Neural cell (in vitro differentiated cells): ENCODE measurements around the gene TMEM132C. TPM values are rescaled to one million over a fixed set of nuclear protein-coding genes. Genes with fewer than 3 reads are reported as not detected.

Experiments used
- H2AFZ ChIP-seq: fragments of 200-600, 300-800 bp; sonication (generic), shearing (Covaris generic); 2 replicates; pipeline ENCODE4 v1.6.0; 2014; ENCODE audit warnings: low read depth, mild to moderate bottlenecking, antibody characterized with exemption, low read length, moderate library complexity
- H3F3A ChIP-seq: fragments of 200-600 bp; shearing (Covaris generic); 2 replicates; pipeline ENCODE4 v1.6.1; 2016; ENCODE audit warnings: mild to moderate bottlenecking, moderate library complexity, mixed read lengths, antibody characterized with exemption, low read length; ENCODE audit not compliant: insufficient read depth, poor library complexity, severe bottlenecking
- H3K27ac ChIP-seq: fragments of 200-600, 300-800 bp; sonication (generic), shearing (Covaris generic); 2 replicates; pipeline ENCODE4 v1.5.1; 2014; ENCODE audit warnings: mild to moderate bottlenecking, low read length, moderate library complexity
- H3K27me3 ChIP-seq: fragments of 300-800, 200-600 bp; sonication (generic), shearing (Covaris generic); 2 replicates; pipeline ENCODE4 v1.6.0; 2014; ENCODE audit warnings: mild to moderate bottlenecking, low read depth, low read length, moderate library complexity; ENCODE audit not compliant: insufficient read depth
- H3K36me3 ChIP-seq: fragments of 300-800, 200-600 bp; sonication (generic), shearing (Covaris generic); 2 replicates; pipeline ENCODE4 v1.5.1; 2014; ENCODE audit warnings: mild to moderate bottlenecking, antibody characterized with exemption, low read length, moderate library complexity; ENCODE audit not compliant: insufficient read depth
- H3K4me2 ChIP-seq: fragments of 300-800, 200-600 bp; sonication (generic), shearing (Covaris generic); 2 replicates; pipeline ENCODE4 v1.6.0; 2014; ENCODE audit warnings: mild to moderate bottlenecking, low read length
- H3K4me3 ChIP-seq: fragments of 300-800, 200-600 bp; sonication (generic), shearing (Covaris generic); 2 replicates; pipeline ENCODE4 v1.5.1; 2014; ENCODE audit warnings: mild to moderate bottlenecking, low read length, moderate library complexity
- H3K79me2 ChIP-seq: fragments of 200-600 bp; shearing (Covaris generic); replicated peaks from 2 replicates; pipeline ENCODE4 v1.6.0; 2014; ENCODE audit warnings: mild to moderate bottlenecking, low read length, moderate library complexity; ENCODE audit not compliant: insufficient read depth
- H3K9ac ChIP-seq: fragments of 300-800, 200-600 bp; sonication (generic), shearing (Covaris generic); 2 replicates; pipeline ENCODE4 v1.6.1; 2016; ENCODE audit warnings: mild to moderate bottlenecking, low read length, mixed read lengths
- H3K9me2 ChIP-seq: fragments of 200-600 bp; shearing (Covaris generic); 2 replicates; pipeline ENCODE4 v1.6.1; 2016; ENCODE audit warnings: mild to moderate bottlenecking, low read length, mixed read lengths; ENCODE audit not compliant: insufficient read depth
- H3K9me3 ChIP-seq: fragments of 200-600, 300-800 bp; sonication (generic), shearing (Covaris generic); 2 replicates; pipeline ENCODE4 v1.6.1; 2016; ENCODE audit warnings: mild to moderate bottlenecking, mixed run types, low read length, moderate library complexity, mixed read lengths
- H4K20me1 ChIP-seq: fragments of 200-600 bp; shearing (Covaris generic); 2 replicates; pipeline ENCODE4 v1.6.1; 2016; ENCODE audit warnings: mild to moderate bottlenecking, mixed run types; ENCODE audit not compliant: insufficient read depth
- EP300 ChIP-seq: fragments of 450-650 bp; conservative IDR thresholded peaks from 2 replicates; pipeline ENCODE4 v1.6.1; 2014; ENCODE audit warnings: antibody characterized with exemption, mild to moderate bottlenecking, moderate library complexity; ENCODE audit not compliant: poor library complexity, severe bottlenecking
- EZH2 ChIP-seq: fragments of 200-600, 300-800 bp; shearing (Covaris generic), sonication (generic); IDR thresholded peaks from 2 replicates; pipeline ENCODE4 v1.6.1; 2014; ENCODE audit warnings: antibody characterized with exemption, low read length, borderline replicate concordance, mild to moderate bottlenecking; ENCODE audit not compliant: insufficient read depth, poor library complexity, severe bottlenecking
- MXI1 ChIP-seq: fragments of 450-650 bp; conservative IDR thresholded peaks from 2 replicates; pipeline ENCODE4 v1.6.1; 2014; ENCODE audit warnings: antibody characterized with exemption, mild to moderate bottlenecking; ENCODE audit not compliant: poor library complexity, severe bottlenecking
- POLR2AphosphoS5 ChIP-seq: IDR thresholded peaks from 2 replicates; pipeline ENCODE4 v1.6.1; 2012
- RAD21 ChIP-seq: fragments of 450-650 bp; conservative IDR thresholded peaks from 2 replicates; pipeline ENCODE4 v1.6.1; 2014; ENCODE audit warnings: antibody characterized with exemption, mild to moderate bottlenecking, moderate library complexity
- SMC3 ChIP-seq: fragments of 450-650 bp; conservative IDR thresholded peaks from 2 replicates; pipeline ENCODE4 v1.6.1; 2014; ENCODE audit warnings: antibody characterized with exemption, mild to moderate bottlenecking, moderate library complexity; ENCODE audit not compliant: poor library complexity
- TAF1 ChIP-seq: IDR thresholded peaks from 2 replicates; pipeline ENCODE4 v1.6.1; 2012; ENCODE audit warnings: low read depth
- polyA plus RNA-seq: library from polyadenylated mRNA; depleted of rRNA; stranded (reverse); fragments of >200 nt; gene quantifications from 2 replicates; pipeline ENCODE4 v1.2.3, GENCODE V29; 2014
- TF ChIP-seq, protein P1 (sequence below): IDR thresholded peaks from 2 replicates; pipeline ENCODE4 v1.6.1; 2012; ENCODE audit warnings: borderline replicate concordance
- TF ChIP-seq, protein P2 (sequence below): fragments of 450-650 bp; IDR thresholded peaks from 2 replicates; pipeline ENCODE4 v1.5.1; 2014; ENCODE audit warnings: antibody characterized with exemption, mild to moderate bottlenecking, moderate library complexity; ENCODE audit not compliant: poor library complexity, severe bottlenecking

TMEM132C gene
- polyA plus RNA-seq, 1 donor from 2014 or later: 0.06 TPM

DNA sequence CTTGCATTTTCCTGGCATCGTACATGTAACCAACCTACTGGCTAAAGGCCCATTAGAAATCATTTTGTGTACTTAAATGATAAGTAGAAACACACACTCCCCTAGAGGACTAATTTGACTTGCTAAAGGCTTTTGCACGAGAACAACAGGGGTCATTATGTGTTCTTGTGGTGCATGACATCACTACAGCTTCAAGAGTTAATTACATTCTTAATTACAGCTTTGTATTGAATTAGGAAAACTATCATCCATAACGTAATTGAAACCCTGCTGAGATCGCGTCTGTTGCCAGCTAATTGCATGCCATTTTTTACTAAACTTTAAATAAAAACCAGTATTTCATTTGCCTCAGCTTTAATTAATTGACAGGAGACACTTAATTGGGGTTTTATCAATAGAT is 51.4 kb downstream of the TMEM132C start:
- Histone ChIP-seq H4K20me1 (no peaks in the 10 kb centered on the region), H3K9ac (no peak overlapping the region), H3K27me3 (no peaks in the 10 kb centered on the region), H3K36me3 (no peaks in the 10 kb centered on the region), H3F3A (no peaks in the 10 kb centered on the region), H3K4me3 (no peak overlapping the region), H3K4me2 (no peak overlapping the region), H3K9me2 (no peaks in the 10 kb centered on the region), H3K79me2 (no peaks in the 10 kb centered on the region), H3K27ac (no peak overlapping the region), H3K9me3 (no peaks in the 10 kb centered on the region), H2AFZ (no peak overlapping the region)
- TF ChIP-seq POLR2AphosphoS5: no peak
- TF ChIP-seq MXI1: no peak
- TF ChIP-seq RAD21: no peak
- TF ChIP-seq EP300: no peak
- TF ChIP-seq SMC3: no peak
- TF ChIP-seq, protein P1, sequence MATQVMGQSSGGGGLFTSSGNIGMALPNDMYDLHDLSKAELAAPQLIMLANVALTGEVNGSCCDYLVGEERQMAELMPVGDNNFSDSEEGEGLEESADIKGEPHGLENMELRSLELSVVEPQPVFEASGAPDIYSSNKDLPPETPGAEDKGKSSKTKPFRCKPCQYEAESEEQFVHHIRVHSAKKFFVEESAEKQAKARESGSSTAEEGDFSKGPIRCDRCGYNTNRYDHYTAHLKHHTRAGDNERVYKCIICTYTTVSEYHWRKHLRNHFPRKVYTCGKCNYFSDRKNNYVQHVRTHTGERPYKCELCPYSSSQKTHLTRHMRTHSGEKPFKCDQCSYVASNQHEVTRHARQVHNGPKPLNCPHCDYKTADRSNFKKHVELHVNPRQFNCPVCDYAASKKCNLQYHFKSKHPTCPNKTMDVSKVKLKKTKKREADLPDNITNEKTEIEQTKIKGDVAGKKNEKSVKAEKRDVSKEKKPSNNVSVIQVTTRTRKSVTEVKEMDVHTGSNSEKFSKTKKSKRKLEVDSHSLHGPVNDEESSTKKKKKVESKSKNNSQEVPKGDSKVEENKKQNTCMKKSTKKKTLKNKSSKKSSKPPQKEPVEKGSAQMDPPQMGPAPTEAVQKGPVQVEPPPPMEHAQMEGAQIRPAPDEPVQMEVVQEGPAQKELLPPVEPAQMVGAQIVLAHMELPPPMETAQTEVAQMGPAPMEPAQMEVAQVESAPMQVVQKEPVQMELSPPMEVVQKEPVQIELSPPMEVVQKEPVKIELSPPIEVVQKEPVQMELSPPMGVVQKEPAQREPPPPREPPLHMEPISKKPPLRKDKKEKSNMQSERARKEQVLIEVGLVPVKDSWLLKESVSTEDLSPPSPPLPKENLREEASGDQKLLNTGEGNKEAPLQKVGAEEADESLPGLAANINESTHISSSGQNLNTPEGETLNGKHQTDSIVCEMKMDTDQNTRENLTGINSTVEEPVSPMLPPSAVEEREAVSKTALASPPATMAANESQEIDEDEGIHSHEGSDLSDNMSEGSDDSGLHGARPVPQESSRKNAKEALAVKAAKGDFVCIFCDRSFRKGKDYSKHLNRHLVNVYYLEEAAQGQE: no peak
- TF ChIP-seq, protein P2, sequence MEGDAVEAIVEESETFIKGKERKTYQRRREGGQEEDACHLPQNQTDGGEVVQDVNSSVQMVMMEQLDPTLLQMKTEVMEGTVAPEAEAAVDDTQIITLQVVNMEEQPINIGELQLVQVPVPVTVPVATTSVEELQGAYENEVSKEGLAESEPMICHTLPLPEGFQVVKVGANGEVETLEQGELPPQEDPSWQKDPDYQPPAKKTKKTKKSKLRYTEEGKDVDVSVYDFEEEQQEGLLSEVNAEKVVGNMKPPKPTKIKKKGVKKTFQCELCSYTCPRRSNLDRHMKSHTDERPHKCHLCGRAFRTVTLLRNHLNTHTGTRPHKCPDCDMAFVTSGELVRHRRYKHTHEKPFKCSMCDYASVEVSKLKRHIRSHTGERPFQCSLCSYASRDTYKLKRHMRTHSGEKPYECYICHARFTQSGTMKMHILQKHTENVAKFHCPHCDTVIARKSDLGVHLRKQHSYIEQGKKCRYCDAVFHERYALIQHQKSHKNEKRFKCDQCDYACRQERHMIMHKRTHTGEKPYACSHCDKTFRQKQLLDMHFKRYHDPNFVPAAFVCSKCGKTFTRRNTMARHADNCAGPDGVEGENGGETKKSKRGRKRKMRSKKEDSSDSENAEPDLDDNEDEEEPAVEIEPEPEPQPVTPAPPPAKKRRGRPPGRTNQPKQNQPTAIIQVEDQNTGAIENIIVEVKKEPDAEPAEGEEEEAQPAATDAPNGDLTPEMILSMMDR: no peak
- TF ChIP-seq EZH2: no peak
- TF ChIP-seq TAF1: no peak

- Histone ChIP-seq H4K20me1 (no peaks in the 10 kb centered on the region), H3K27ac (no peak overlapping the region), H3K4me2 (no peak overlapping the region), H3K27me3 (no peaks in the 10 kb centered on the region), H3K9me2 (no peaks in the 10 kb centered on the region), H3F3A (no peaks in the 10 kb centered on the region), H2AFZ (no peak overlapping the region), H3K36me3 (no peaks in the 10 kb centered on the region), H3K9ac (no peak overlapping the region), H3K9me3 (no peaks in the 10 kb centered on the region), H3K4me3 (no peak overlapping the region), H3K79me2 (no peaks in the 10 kb centered on the region)
- TF ChIP-seq SMC3 (no peak), EP300 (no peak), POLR2AphosphoS5 (no peak), TAF1 (no peak), EZH2 (no peak), RAD21 (no peak), MXI1 (no peak)
- TF ChIP-seq, protein P1: no peak
- TF ChIP-seq, protein P2: no peak
These were observed 52.0 kb downstream of the TMEM132C start for GRCh38 chr12:128318946-128319345.
